ENCODE data around the gene B3GALT6.
"Not testable (repeated sequence)": the region's sequence is repeated elsewhere in the genome, so short reads cannot be mapped to it uniquely, and the experiment has no call there.

Gene B3GALT6

DNA sequence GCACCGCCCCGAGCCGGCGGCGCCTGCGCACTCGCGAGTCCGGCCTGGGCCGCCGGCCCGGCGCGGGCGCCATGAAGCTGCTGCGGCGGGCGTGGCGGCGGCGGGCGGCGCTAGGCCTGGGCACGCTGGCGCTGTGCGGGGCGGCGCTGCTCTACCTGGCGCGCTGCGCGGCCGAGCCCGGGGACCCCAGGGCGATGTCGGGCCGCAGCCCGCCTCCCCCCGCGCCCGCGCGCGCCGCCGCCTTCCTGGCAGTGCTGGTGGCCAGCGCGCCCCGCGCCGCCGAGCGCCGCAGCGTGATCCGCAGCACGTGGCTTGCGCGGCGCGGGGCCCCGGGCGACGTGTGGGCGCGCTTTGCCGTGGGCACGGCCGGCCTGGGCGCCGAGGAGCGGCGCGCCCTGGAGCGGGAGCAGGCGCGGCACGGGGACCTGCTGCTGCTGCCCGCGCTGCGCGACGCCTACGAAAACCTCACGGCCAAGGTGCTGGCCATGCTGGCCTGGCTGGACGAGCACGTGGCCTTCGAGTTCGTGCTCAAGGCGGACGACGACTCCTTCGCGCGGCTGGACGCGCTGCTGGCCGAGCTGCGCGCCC lies at the start of gene B3GALT6:
Gene B3GALT6, plus strand, starts transcription at position 30 of the 588 bp plus-strand sequence. Its CDS starts 42 bp downstream, at position 72.
- no peak for DNase-seq (ENCODE audit: low read depth in 2 of 2)

DNA sequence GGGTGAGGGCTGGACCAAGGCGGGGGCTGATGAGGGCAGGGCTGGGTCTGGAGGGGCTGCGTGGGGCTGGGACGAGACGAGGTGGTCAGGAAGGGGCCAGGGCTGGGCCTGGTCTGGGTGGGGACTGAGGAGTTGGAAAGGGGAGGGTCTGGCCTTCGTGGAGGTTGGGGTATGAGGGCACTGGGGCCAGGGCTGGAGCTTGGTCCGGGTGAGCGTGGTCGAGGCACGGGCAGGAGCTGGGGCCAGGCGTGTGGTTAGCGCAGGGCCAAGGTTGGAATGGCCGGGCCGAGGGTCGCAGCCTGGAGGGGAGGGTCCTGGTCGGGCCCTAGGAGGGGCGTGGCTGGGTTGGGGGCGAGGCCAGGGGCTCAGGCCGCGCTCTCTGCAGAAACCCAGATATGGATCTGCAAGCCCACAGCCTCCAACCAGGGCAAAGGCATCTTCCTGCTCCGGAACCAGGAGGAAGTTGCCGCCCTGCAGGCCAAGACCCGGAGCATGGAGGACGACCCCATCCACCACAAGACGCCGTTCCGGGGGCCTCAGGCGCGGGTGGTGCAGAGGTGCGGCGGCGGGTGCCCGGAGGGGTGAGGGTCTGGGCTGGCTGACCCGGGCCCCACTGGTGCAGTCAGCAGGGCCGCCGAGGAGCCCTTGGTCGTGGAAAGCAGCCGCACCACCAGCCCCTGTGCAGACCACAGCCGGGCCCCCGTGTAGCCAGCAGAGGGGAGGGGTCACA lies 49.4 kb upstream of the B3GALT6 start:
- no peak for DNase-seq (ENCODE audit: low read depth in 2 of 2)

DNA sequence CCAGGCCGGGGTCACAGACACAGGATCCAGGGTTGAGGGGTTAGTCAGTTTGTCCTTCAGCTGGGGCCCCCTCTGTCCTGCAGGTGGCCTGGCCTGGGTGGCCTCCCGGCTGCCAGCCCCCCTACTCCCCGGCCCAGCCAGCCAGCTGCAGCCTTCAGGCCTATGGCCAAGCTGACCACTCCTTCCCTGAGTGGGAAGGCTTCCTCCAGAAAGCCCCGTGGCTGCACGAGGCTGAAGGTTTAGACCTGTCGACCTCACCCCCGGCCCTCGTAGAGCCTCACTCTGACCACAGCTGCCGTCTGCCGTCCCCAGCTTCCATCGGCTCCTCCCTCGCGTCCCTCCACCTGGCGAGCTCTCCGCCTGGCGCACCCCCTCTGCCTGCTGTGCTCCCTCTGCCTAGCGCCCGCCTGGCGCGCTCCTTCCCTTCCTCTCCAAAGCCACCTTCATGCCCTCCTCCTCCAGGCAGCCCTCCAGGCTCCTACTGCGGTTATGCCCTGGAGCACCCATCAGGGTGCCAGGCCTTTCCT lies 48.8 kb upstream of the B3GALT6 start:
- DNase-seq (ENCODE audit: low read depth in 2 of 2) = no peak

DNA sequence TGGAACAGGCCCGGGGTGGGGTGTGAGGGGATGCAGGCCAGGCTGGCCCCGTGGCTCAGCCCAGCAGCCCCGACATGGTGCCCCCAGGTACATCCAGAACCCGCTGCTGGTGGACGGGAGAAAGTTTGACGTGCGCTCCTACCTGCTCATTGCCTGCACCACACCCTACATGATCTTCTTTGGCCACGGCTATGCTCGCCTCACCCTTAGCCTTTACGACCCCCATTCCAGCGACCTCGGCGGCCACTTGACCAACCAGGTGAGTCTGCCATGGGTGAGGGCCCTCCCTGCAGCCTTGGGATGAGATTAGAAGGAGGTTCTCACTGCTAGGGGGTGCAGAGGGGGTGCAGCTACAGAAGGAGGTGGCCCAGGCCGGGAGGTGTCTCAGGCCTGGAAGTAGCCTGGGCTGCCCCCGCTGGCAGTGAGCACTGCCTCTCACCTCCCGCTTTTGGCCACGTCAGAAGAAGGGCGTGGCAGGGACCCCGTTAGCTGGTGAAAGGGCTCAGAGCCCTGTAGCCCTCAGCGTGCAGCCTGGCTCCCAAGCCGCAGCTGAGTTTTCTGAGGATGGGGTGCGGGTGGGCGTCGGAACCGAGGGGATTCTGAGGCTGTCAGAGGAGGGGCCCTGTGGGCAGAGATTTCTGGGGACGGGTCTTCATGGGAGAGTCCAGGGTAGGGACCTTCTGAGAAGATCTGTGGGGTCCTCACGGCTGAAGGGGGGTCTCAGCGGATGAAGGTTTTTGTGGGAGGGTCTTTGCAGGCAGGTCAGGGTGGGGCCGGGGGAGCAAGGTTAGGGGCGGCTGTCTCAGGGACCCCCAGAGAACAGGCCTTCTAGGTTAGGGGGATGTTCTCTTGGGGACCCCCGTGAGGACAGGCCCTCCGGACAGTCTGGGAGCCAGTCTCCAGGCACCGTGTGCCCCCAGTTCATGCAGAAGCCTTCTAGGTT lies 47.9 kb upstream of the B3GALT6 start:
- no peak for DNase-seq (ENCODE audit: low read depth in 2 of 2)

DNA sequence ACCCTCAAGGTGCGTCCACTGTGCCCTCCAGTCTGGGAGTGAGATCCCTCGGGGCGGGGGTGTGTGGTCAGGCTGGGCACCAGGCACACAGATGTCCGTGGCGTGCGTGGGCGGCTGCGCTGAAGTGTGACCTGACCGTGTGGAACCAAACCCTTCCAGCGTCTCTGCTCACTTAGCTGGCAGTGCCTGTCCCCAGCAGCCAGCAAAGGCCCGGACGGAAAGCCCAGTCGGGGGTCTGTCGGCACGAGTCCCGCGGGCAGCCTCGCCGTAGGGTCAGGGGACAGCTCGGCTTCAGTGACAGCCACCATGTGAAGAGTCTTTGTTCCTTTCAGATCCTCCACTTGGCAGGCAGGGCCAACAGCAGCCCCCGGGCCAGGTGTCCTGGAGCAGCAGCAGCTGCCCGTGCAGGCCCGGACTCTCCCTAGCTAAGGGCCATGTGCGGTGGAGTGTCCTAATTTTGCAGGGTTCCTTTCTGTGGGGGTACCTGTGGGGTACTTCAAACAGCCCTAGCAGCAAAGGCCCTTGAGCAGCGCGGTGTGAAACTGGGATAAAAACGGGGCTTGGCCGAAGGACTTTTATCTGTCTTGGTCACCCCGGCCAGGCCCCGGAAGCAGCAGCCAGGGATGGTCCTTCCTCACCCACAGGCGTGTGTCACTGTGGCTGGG lies 46.8 kb upstream of the B3GALT6 start:
- DNase-seq (ENCODE audit: low read depth in 2 of 2) = no peak

DNA sequence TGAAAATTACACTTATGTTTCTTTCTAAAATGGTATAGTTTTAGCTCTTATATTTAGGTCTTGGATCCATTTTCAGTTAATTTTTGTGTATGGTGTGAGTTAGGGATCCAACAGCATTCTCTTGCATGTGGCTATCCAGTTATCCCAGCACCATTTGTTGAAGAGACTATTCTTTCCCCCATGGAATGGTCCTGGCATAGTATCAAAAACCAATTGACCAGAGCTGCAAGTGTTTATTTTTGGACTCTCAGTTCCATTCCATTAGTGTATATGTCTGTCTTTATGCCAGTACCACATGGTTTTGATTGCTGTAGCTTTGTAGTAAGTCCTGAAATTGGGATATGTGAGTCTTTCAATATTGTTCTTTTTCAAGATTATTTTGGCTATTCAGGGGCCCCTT lies 44.1 kb upstream of the B3GALT6 start:
- no peak for DNase-seq (ENCODE audit: low read depth in 2 of 2)

DNA sequence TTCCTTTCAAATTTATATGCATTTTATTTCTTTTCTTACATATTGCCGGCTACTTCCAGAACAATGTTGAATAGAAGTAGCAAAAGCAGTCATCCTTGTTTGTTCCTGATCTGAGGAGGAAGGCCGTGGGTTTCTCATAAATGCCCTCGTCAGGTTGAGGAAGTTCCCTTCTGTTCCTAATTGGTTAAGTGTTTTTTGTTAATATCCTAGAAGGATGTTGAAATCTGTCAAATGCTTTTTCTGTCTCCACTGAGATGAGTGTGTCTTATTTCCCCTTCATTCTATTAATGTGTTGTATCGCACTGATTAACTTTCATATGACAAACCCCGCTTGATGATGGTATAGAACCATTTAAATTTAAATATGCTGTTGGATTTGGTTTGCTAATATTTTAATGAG lies 42.9 kb upstream of the B3GALT6 start:
- DNase-seq (ENCODE audit: low read depth in 2 of 2) = no peak

DNA sequence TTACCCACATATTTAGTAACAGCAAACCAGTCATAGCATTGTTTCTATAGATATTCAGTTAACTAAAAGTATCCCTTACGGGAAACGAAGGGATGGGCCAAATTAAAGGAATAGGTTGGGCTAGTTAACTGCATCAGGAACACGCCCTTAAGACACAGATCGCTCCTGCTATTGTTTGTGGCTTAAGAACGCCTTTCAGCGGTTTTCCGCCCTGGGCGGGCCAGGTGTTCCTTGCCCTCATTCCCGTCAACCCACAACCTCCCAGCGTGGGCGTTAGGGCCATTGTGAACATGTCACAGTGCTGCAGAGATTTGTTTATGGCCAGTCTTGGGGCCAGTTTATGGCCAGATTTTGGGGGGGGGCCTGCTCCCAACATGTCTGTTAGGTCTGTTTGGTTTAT lies 40.3 kb upstream of the B3GALT6 start:
- no peak for DNase-seq (ENCODE audit: low read depth in 2 of 2)

DNA sequence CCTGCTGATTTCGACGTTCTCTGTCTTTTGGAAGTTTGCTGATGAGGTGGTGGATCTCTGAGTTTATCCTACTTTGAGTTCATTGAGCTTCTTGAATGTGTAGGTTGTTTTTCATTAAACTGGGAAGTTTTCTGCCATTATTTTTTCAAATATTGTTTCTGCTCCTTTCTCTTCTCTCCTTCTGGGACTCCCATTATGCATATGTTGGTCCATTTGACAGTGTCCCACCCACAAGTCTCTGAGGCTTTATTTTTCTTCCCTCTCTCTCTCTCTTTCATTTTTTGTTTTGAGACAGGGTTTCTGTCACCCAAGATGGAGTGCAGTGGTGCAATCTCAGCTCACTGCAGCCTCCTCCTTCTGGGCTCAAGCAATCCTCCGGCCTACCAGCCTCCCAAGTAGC lies 37.3 kb upstream of the B3GALT6 start:
- DNase-seq (ENCODE audit: low read depth in 2 of 2) = no peak

DNA sequence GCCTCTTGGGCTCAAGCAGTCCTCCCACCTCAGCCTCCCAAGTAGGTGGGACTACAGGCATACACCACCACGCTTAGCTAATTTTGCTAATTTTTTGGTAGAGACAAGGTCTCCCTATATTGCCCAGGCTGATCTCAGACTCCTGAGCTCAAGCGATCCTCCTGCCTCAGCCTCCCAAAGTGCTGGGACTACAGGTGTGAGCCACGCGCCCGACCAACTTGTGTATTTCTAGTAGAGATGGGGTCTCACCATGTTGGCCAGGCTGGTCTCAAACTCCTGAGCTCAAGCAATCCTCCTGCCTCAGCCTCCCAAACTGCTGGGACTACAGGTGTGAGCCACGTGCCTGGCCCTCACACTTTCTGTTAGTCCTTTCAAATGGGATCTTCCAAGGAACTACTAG lies 36.3 kb upstream of the B3GALT6 start:
- DNase-seq (ENCODE audit: low read depth in 2 of 2) = not testable (repeated sequence)

DNA sequence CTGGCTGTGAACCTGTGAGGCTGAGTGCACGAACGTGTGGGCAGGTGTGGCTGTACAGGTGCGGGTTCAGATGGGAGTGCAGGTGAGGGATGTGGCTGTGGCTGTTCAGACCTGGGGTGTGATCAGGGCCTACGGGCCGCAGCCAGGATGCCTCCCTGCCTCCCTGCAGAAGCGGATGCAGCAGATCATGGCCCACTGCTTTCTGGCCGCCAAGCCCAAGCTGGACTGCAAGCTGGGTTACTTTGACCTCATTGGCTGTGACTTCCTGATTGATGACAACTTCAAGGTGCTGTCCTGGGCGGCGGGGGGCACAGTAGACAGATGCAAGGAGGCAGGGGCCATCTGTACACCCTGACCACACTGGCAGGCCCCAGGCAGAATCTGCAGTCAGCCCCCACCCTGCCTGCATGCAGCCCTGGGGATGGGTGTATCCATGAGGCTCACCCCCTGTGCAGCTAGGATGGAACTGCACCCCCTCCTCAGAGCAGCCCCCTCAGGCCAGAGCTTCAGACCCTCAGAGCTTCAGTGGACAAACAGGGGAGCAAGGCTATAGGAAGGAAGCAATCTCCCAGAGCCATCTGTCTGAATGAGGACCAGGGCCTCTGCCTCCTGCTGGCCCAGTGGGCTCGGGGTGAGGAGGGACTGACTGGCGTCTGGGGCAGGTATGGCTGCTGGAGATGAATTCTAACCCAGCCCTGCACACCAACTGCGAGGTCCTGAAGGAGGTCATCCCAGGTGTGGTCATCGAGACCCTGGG lies 35.4 kb upstream of the B3GALT6 start:
- no peak for DNase-seq (ENCODE audit: low read depth in 2 of 2)

DNA sequence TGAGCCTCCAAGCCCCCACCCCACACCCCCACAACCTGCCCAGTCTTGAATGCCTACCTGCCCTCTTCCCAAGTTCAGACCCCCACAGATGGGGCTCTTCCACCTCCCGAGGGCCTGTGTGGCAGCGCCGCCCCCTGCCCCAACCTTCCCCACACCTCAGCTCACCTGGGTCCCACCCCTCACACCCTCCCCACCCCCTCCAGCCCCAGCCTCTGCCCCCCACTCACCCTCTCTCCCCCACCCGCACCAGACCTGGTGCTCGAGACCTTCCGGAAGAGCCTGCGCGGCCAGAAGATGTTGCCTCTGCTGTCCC lies 34.9 kb upstream of the B3GALT6 start:
- no peak for DNase-seq (ENCODE audit: low read depth in 2 of 2)

DNA sequence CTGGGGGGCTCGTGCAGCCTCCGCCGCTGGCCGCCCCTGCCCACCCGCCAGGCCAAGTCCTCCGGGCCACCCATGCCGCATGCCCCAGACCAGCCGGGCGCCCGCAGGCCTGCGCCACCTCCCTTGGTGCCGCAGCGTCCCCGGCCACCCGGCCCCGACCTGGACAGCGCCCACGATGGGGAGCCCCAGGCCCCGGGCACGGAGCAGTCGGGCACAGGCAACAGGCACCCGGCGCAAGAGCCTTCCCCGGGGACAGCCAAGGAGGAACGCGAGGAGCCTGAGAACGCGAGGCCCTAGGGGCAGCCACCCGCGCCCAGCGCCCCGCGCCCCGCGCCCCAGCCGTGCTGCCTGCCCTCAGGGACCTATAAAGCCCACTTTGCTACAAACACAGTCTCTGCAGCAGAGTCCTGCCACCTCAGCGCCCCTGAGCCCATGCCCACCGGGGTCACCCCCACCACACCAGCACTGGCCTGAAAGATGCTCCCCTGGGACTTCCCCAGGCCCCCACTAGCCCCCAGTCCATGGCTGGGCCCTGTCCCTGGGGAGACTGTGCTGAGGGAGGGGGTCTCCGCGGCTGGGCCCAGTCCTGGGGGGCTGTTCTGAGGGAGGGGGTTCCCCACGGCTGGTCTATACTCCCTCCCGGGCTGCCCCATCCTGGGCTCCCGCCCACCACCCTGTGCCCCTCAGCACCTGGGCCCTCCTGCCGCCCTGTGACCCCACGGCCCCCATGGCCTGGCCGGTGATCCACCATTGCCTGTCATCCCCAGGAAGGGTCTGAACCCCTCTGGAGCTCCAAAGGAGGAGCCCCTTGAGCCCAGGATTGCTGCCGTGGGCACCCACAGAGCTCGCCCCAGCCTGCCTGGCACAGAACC lies 34.2 kb upstream of the B3GALT6 start:
- no peak for DNase-seq (ENCODE audit: low read depth in 2 of 2)

DNA sequence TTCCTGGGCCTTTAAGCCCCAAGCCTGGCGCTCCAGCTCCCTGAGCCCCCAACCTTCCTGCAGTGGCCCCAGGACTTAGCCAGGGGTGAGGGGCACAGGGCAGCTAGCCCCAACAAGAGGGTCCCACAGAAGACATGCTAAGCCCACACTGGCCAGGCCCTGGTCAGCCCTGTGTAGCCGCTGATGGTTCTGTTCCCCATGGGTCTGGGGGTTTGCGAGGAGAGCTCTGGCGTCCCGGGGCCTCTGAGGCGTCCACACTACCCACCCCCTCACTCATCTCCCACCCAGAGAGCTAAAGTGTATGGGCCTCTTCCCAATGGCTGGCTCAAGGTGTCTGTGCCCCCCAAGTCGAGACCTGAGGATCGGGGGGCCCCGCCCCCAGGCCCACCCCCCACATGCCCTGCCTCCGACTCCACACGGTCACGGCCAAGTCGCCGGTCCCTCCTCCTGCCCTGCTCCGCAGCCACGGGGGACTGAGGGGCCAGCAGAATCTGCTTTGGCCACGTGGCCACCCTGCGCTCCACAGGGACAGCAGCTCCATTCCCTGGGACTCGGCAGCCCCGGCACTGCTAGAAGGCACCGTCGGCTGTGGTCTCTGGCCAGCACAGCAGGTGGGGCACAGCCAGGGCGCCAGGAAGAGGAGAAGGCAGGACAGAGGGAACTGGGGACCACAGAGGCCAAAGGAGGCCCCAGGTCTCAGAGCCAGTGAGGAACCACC lies 33.5 kb upstream of the B3GALT6 start:
- DNase-seq (ENCODE audit: low read depth in 2 of 2) = no peak

DNA sequence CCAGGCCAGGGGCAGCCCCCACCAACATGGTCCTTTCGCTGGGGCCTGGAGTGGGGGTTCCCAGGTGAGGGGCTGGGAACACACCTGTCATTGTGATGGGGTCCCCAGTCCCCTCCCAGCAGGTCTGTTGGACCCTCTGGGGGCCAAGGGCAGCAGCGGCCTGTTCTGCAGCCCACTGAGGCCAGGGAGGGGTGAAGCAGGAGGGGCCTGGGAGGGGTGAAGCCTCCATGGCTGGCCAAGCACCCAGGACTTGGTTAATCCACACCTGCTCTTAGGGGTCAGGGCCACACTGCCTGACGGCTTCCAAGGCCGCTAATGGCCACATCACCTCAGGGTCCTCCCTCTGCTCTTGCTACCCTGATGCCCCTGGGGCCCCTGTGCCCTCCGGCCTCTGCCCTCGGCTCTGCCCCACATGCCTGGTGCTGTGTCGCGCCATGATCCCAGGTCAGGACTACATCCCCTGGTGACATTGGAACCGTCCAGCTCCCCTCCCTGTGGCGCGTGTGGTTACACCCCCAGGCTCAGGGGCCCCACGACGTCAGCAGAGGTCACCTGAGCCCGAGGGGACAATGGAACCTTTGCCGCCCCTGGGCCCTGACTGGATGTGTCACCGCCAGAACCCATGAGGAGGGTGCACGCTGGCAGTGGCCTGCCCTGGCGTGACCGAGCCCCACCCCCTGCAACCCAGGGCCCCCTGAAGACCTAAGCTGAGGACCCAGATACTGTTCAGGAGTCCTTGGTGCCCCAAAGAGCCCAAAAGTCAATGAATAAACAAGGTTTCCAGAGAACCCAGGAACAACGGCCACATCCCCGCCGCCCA lies 32.7 kb upstream of the B3GALT6 start:
- no peak for DNase-seq (ENCODE audit: low read depth in 2 of 2)

DNA sequence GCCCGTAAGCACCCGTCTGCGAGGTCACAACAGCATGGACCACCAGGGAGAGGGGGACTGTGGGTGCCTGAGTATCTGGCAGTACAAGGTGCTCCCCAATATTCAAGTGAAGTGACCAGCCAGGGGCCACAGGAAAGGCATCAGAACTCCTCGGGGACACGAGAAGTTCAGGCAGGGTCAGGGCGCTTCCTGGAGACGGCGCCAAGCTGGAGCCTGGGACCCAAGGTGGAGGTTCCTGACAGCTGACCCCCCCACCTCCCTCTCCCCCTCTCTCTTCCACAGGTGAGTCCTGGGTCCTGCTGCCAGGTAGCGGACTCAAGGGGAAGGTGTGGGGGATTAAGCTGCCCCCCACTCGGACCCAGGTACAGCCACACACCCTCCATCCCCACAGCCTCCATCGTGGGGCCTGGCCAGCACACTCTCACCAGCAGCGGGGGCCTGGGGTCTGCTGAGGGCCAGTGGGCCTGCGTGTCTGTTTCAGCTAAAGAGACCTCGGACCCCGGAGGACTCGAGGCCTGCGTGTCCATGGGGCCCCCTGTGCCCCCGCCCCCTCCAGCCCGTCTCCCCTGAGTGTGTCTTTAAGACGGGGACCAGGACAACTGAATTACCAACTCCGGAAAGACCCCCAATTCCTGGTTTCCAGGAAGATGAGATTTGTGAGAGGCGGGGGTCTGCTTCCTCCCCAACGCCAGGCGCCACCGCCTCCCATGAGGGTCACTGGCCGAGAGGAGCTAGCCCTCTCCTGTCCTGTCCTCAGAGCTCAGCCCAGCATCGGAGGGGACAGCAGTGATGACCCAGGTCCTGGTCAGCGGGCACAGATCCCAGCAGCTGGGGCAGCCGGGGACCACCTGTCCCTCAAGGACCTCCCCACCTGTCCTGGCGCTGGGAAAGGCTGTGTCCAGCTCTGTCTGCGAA lies 31.8 kb upstream of the B3GALT6 start:
- no peak for DNase-seq (ENCODE audit: low read depth in 2 of 2)
